RPMI7951 (cell line): ENCODE results near the gene PPM1J. TPM values are rescaled to one million over a fixed set of nuclear protein-coding genes. Genes with fewer than 3 reads are reported as not detected.
"Not testable (repeated sequence)": the region's sequence is repeated elsewhere in the genome, so short reads cannot be mapped to it uniquely, and the experiment has no call there.

ENCODE experiments used
- DNase-seq: peaks from one replicate; pipeline ENCODE4 v3.0.0-alpha.2; 2012; ENCODE audit warnings: low read depth
- total RNA-seq: library from RNA; depleted of rRNA; stranded (reverse); fragments of >200 nt; shearing (Covaris generic); gene quantifications from 2 replicates; pipeline ENCODE4 v1.2.3, GENCODE V29; 2014

The PPM1J gene
- total RNA-seq, 1 experiment from 2014 or later = 0.84 TPM

DNA sequence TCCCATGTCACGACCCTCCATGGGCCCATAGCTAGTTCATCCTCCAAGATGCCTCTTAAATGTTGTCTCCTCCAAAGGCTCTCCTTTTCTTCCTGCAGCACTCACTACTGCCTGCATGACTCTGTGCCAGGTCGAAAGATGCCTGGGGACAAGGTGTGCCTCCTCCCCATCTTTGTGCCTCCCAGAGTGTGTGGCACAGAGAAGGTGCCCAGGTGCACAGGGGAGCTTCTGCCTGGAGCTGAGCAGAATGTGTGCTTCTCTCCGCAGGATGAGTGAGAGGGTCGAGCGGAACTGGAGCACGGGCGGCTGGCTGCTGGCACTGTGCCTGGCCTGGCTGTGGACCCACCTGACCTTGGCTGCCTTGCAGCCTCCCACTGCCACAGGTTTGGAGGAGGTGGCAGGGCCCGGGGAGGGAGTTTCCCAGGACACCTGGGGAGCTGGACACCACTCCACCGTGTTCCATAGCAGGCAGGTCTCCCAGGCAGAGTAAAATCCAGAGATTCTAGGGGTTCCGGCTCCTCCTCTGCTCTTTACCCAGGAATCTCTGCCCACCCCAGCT, 6.9 kb upstream of the PPM1J start:
- DNase-seq = no peak

DNA sequence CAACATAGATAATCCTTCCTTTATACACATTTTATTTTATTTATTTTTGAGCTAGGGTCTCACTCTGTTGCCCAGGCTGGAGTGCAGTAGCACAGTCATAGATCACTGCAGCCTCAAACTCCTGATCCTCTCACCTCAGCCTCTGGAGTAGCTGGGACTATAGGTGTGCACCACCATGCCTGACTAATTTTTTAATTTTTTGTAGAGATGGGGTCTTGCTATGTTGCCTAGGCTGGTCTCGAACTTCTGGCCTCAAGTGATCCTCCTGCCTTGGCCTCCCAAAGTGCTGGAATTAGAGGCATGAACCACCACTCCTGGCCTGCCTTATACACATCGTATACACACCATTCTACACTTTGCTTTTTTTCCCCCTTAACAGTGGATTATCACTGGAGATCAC, 6.2 kb upstream of the PPM1J start:
- DNase-seq = not testable (repeated sequence)

DNA sequence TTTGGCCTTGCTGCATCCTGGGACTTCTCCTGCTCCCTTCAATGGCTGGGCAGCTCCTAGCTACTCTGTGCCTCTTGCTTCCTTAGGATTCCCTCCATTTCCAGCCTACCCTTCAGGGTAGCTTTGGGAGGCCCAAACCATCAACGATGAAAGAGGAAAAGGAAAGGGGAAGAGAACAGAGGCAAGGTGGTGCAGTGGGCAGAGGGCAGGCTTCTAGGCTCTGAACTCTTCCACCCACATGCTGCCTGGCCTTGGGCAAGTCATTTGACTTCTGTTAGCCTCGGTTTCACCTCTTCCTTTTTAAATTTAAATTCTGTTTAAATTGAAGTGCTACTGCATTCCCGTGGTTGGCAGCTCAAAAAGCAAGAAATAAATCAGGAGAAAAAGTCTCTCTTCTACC, 5.7 kb upstream of the PPM1J start:
- DNase-seq = no peak

DNA sequence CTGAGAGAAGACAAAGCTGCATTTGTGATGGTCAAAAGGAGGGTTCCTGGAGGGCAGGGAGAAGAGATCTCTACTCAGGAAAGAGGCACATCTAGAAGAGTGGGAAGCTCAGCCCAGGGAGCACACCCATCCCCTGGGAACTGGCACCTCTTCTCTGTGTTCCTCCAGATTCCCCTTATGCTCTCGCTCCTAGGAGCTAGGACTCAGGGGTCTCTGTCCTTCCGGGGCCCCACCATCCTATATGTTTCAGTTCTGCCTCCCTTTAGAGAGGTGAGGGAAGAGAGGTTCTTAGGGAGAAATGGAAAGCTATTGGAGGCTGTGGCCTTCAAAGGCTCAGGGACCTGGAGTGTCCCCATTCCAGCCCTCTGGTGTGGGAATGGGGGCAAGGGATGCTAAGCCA, 4.6 kb upstream of the PPM1J start:
- DNase-seq = no peak

DNA sequence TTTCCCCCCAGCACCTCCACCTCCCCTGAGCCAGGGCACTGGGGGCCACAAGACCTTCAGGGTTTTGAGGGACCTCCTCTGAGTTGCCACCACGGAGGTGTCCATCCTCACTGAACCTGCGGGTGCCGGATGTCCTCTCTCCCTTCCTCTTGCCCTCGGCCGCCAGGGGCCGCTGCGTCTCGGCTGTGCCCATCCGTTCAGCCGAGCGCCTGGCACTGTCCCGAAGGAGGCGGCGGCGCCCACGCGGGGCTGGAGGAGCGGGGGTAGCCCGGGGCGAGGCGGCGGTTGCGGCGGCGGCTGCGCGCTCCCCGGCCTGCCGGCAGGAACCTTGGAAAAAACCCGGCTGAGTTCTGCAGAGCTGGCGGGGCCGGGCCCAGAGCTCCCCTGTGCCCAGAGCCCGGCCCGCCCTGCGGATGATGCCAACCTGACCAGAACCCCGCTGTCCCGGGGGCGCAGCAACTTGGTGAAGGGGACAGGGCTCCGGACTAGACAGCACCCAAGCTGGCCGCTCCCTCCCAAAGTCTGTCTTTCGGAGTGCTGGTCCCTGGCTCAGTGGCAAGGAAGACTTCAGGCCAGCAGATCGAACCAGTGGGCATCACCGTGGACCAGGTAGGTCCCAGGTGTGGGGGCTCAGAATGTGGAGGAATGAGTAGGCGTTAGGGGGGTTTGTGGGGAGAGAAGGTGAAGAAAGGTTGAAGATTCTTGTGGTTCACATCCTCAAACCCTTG, 3.7 kb upstream of the PPM1J start:
- DNase-seq = peak; percentile 76

DNA sequence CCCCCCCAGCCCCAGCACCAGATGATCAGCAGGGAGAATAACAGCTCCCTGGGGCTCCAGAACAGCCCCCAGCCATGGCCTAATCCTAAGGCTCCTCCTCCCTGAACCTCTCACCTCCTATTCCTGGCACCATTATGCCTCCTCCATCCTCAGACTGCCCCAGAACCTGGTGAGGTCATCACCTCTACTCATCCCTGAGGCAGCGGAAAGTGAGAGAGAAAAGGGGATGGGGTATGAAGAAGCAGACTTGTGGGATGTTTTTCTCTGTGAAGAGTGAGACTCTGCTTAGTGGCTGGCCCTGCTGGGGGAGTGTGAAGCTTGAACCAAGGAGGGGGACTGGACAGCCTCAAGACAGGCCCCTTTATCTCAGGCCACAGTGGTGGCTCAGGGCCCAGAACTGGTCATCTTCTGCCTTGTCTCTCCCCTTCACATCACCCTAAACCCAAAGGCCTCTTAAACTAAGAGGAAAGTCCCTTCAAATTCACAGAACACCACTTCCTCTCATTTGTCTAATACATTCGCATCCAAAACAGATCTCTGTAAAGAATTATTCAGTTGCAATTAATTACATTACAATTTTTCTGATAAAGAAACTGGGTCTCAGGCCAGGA, 2.2 kb upstream of the PPM1J start:
- DNase-seq = no peak

DNA sequence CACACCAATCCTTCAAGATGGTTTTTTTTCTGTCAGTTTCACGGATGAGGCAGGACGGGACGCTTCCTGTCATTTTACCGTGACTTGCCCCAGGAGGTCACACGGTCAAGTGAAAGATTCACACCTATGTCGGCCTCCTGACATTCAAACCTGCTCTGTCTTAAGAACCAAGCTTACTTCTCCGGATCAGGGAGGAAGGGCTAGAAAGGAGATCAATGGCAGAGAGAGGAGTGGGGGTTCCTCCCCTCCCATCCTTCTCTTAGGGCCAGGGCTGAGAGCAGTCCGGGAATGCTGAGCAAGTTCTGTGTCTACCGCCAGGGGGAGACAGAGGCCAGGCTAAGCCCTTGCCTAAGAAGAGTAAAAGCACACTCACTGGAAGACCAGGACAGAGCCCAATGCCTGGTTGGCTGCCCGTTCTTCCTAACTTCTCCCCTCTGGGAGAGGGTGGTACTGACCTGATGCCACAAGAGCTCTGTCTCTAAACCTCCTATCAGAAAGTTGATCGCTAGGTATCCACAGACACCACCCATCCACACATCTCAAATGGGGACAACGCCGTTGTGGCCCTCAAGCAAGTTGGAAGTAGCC, 1.1 kb upstream of the PPM1J start:
- peak; percentile 83 for DNase-seq

DNA sequence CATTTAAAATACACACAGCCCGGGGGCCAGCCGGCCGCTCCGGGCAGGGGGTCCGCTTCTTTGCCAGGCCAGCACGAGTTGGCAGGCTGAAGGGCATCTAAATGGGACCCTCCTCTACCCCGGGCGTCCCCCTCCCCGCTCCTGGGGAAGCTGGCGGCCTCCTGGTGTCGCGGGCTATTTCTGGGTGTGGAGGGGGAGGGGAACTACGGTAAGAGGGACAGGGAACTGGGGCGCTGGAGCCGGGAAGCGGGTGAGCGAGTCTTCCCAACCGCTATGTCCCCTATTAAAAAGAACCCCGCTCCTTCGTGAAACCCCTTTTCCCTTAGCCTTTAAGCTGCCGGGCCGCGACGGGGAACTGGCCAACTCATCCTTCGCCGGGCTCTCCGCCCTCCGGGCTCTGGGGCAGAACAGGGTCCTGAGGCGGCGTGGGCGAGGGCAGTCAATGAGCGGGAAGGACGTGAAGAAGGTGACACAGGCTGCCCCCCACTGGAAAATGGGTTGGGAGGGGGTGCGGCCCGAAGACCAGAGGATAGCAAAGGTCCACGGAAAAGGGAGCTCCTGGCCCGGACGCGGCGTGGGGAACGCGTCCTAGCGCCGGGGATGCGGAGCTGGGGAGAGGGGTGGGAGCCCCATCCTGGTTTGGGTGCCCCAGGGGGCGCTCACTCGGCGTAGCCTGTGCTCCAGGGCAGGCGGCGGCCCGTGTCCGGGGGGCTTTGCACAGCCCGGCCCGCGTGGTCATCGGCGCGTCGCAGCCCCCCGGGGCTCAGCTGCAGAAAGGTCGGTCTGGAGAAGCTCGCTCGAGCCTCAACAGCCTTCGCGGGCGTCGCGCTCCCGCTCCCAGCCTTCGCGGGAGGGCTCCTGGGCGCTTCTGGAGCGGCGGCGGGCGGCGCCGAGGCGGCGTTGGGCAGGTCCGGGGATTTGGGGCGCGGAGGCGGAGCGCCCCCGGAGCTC, 544 bp downstream of the PPM1J start:
- no peak for DNase-seq

DNA sequence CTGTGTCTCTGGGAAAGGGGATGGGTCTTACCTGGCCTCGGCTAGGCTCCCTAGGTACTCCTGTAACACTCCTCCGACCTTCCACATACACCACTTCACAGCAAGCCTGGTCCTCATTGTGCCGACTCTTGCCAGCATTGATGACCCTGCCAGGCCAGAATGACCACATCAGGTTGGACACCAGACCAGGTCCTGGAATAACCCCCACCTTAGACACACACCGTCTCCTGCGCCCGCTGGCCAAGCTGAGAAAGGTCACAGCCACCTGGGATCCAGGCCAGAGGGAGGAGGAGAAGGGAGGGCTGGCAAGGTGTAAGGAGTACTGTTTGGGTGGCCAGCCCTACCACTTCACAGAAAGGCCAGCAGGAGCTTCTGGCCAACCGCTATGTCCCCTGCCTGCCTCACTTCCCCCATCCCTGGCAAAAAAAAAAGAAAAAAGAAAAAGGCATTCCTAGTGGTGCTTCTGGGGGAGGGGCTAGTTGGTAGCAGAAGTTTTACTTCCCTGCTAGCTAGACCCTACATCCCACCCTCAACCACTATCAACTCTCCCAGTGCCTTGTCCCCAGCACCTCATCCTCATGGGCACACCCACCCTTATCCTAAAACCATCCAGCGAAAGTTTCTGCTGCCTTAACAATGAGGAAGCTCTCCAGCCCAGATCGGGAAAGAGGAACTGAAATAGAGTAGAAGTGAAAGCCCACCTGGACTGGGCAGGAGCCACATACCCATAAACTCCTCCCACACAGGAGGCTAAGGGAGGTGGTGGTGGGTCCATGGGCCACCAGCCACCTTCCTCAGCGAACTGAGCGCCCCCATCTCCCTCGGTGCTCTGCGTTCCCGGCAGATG, 1.4 kb downstream of the PPM1J start:
- DNase-seq = no peak

DNA sequence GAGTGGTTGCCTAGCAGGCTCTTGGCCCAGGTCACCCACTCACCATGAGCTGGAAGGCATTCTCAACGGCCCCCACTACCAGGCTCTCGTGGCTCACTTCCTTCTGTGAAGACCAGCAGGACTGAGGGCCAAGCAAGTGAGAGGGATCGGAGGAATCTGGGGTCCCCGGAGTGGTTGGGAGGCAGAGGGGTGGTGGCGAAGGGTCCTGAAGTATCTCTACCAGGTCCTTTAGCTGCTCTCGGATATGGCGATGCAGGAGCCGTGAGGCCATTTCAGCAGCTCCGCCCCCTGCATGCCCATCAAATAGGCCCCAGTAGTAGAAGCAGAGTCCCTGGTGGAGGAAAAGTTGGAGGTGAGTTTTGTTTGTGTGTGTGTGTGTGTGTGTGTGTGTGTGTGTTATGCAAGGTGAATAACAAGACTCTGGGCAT, 2.4 kb downstream of the PPM1J start:
- no peak for DNase-seq

DNA sequence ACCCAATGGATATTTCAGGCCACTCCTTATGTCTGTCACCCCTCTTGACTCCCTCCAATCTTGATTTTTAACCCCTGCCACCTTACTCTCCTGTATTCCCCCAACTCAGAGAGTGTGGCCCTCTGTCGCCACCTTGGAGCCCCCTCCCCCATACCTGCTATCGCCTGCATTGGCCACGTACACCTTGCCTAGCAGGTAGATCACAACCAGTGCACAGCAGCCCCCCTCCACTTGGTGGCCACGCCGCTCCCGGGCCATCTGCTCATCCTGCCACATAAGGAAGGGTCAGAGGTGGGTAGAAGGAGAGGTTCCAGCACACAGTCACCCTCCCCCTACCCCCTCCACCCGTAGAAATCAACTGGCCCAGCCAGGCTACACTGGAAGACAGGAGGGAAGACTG, 2.9 kb downstream of the PPM1J start:
- DNase-seq = no peak

DNA sequence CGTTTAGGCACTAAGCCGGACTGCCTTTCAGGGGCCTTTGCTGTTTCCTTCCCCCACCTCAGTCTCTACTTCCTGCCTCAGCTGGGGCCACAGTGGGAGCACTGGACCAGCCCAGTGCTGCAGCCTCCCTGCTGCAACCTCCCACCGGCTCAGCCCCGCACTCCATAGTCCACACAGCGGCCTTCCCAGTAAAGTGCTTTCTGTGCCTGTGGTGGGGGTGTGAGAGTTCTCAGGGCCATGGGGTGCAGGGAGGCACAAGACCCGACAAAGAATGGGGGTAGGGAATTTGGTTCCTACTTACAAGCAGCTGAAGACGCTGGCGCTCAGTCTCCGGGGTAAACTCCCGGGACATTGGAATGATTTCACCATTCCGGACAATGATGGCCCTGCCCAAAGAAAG, 3.5 kb downstream of the PPM1J start:
- no peak for DNase-seq

DNA sequence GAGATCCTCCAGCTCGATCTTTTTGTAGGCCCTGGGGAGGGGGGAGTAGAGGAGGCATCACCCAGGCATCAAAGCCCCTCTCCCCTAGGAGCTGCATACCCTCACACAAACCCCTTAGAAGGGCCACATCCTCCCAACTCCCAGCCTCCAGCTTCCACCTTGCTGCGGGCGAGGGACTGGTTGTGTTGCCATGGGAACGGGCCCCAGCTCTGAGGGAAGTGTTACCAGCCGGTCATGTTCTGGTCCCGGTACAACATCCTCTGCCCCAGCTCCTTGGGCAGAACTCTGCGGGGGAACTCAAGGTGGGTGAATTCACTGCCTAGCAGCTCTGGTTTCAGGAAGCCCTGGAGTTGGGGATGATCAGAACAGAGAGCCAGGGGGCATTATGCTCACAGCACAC, 4.1 kb downstream of the PPM1J start:
- DNase-seq = no peak

DNA sequence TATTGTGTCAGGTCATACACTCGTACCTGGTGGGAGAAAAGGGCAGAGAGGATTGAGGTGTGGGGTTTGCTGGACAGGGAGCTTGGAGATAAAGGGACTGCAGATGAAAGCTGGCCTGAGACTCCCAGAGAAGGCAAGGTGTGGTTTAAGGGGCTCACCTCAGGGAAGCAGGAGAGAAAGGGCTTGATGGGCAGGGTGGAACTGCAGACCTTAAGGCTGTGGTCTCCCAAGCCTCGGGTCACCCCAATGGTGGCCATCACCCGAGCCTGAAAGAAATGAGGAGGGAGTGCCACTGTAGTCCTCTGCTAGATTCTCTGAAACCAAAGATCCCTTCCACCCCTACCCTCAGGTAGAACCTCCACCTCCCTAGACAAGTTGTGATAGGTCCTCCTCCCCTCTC, 4.5 kb downstream of the PPM1J start:
- DNase-seq = no peak

DNA sequence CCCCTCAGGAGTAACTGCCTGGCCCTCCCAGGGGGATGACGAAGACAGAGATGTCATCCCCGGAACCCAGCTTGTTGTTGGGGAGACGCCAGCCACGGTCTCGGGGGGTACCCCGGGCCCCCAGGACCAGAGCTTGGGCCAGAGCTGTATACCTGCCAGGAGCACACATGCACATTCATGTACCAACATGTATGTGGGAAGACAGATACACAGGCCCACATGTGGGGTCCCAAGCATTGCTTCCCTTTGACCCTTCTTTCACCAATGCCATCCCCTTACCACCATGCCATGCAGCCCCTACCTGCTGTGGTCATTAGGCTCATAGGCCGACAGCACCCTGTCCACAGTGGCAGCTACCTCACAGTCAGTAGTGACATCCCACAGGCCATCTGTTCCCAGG, 5.0 kb downstream of the PPM1J start:
- DNase-seq = no peak

DNA sequence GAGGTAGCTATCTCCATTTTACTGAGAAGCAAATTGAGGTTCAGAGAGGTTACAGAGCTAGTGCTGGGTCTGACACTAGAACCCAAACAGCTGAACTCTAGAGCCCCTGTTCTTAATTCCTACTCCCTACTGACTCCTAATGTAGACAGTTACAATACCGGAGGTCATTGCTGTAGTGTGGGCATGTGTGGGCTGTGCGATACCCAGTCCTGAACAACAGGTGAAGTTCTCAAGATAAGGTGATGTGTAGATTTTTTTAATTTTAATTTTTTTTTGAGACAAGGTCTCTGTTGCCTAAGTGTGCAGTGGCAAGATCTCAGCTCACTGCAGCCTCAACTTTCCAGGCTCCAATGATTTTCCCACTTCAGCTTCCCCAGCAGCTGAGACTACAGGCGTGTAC, 6.6 kb downstream of the PPM1J start:
- no peak for DNase-seq

DNA sequence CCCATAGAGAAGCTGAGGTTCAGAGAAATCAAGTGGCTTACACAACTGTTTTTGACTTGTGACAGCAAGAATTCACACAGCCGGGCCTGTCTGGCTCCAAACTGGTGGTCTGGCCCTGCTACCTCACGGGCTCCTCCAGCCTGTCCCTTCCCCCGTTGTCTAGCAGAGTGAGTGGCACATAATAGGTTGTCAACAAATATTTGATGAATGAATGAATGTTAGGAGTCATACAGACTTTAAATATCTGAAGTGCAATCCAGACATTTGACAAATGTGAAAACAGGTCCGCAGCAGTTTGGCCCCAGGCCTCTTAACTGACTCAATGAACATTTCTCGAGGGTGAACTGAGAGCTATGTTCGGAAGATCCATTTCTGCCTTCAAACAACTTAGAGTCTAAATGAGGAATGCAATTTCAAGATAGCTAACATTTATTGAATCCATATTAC, 7.1 kb downstream of the PPM1J start:
- no peak for DNase-seq

DNA sequence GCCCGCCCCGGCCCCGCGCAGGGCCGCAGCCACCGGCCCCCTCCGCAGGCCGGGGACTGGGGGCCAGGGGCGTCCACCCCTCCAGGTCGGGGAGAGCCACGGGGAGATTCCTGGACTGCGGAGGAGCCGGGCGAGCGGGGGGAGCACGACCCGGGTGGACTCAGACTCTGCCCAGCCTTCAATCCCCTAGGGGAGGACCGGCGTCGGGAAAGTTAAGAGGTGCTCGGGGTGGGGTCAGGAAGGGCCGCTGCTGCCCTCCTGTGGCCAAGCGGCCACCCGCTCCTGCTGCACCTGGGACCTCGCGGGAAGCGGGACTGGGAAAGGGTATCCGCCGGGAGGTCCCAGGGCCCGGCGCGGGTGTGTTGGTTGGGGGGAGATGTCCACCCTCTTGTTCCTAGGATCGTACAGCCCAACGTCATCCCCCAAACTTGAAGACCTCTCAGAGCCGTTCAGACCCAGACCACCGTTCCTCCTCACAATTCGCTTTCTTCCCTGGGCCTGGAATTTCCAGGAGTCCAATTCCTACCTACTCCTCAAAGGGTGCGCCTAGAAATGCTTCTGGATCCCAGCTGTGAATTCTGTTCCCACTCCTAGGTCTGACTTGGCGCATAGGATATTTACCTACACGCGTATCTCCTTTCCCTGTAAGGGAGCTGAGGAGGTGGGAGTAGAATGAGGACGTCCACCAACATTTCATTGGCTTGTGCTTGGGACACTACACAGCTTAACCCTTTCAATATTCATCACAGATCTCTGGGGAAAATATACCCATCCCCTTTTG, 7.7 kb downstream of the PPM1J start:
- DNase-seq = peak; percentile 88

DNA sequence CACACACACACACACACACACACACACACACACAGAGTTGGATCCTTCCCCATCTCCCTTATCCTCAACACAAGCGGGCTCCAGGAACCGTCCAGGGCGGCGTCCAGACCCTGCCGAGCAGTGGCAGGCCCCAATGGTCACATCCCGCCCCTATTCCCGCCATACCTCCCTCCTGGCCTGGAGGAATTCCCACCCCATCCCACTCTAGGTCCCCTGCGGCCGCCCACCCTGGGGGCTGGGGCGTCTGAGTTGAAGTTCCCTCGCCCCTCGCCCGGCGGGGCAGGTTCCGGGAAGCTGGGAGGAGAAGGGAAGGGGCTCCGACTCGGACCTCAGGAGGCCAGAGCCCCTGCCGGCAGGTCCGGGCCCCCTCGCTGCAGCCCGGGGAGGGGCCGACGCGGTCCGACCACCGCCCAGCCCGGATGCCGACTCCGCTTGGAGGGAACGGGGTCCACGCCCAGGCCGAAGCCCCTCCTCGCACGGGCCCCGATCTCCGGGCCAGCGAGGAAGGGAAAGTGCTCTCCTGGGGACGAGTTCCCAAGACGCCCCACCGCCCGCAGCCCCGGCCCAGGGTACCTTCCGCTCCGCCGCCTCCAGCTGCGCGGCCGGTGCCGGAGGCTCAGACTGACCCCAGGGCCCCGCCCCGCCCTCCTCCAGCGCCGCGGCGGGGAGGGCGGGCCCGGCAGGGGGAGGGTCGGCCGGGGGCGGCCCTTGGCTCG, 8.5 kb downstream of the PPM1J start, which contains the start of gene RHOC:
Gene RHOC (minus strand): TSS at position 623 of the 716 bp plus-strand sequence. CDS start 3,328 bp downstream, outside the sequence.
- peak; percentile 75 for DNase-seq
